Progenitor cell of endocrine pancreas (in vitro differentiated cells): ENCODE results near the gene ALDH1L1. TPM values are rescaled to one million over a fixed set of nuclear protein-coding genes. Genes with fewer than 3 reads are reported as not detected.
"Not testable (repeated sequence)": the region's sequence is repeated elsewhere in the genome, so short reads cannot be mapped to it uniquely, and the experiment has no call there.

Source experiments
- DNase-seq: peaks from one replicate; pipeline ENCODE4 v3.0.0; 2021; ENCODE audit warnings: low spot score; ENCODE audit not compliant: unreplicated experiment
- H3K27ac Mint-ChIP-seq: 2 replicates; pipeline ENCODE4 v1.8.0; 2021; ENCODE audit warnings: mild to moderate bottlenecking, moderate library complexity, mixed read lengths
- H3K27me3 Mint-ChIP-seq: 2 replicates; pipeline ENCODE4 v1.8.0; 2021; ENCODE audit warnings: mixed read lengths
- H3K36me3 Mint-ChIP-seq: 2 replicates; pipeline ENCODE4 v1.8.0; 2022; ENCODE audit warnings: mixed read lengths; ENCODE audit not compliant: insufficient read depth
- H3K4me1 Mint-ChIP-seq: 2 replicates; pipeline ENCODE4 v1.8.0; 2021; ENCODE audit warnings: low read depth, mixed read lengths
- H3K4me3 Mint-ChIP-seq: 2 replicates; pipeline ENCODE4 v1.8.0; 2021; ENCODE audit warnings: low read depth, mild to moderate bottlenecking, moderate library complexity, mixed read lengths
- H3K9me3 Mint-ChIP-seq: 2 replicates; pipeline ENCODE4 v1.8.0; 2021; ENCODE audit warnings: low read depth, mixed read lengths
- CTCF ChIP-seq: fragments of 200-600 bp; sonication (generic); IDR thresholded peaks from one replicate; pipeline ENCODE4 v1.5.0; 2021; ENCODE audit warnings: antibody characterized with exemption, mild to moderate bottlenecking; ENCODE audit not compliant: unreplicated experiment
- total RNA-seq: library from RNA; stranded (reverse); gene quantifications from 2 replicates; pipeline ENCODE4 v1.2.1, GENCODE V29; 2021

ALDH1L1 gene
- total RNA-seq, 1 donor from 2014 or later = 3.1 TPM

GRCh38 chr3:126100634-126101301, 79.6 kb downstream of the ALDH1L1 start:
- no peak overlapping the region for H3K27ac Mint-ChIP-seq
- DNase-seq = no peak
- peaks cover 9% of the 10 kb centered on the region for H3K9me3 Mint-ChIP-seq
- H3K4me3 Mint-ChIP-seq = no peak overlapping the region
- no peaks in the 10 kb centered on the region for H3K4me1 Mint-ChIP-seq
- no peak for TF ChIP-seq CTCF
- H3K36me3 Mint-ChIP-seq = peaks cover 2% of the 10 kb centered on the region
- H3K27me3 Mint-ChIP-seq = no peaks in the 10 kb centered on the region

GRCh38 chr3:126100269-126100633, 80.1 kb downstream of the ALDH1L1 start:
- Mint-ChIP-seq H3K4me3 (no peak overlapping the region), H3K27me3 (no peaks in the 10 kb centered on the region), H3K27ac (no peak overlapping the region), H3K4me1 (no peaks in the 10 kb centered on the region), H3K36me3 (peaks cover 2% of the 10 kb centered on the region), H3K9me3 (peaks cover 12% of the 10 kb centered on the region)
- TF ChIP-seq CTCF = no peak
- no peak for DNase-seq

- Mint-ChIP-seq H3K9me3 (peaks cover 24% of the 10 kb centered on the region), H3K4me3 (no peak overlapping the region), H3K27me3 (no peaks in the 10 kb centered on the region), H3K36me3 (peaks cover 2% of the 10 kb centered on the region), H3K27ac (no peak overlapping the region), H3K4me1 (no peaks in the 10 kb centered on the region)
- no peak for TF ChIP-seq CTCF
- no peak for DNase-seq
Measured at GRCh38 chr3:126098391-126098858, 82.0 kb downstream of the ALDH1L1 start.

GRCh38 chr3:126097801-126098200, 82.6 kb downstream of the ALDH1L1 start:
- TF ChIP-seq CTCF = no peak
- H3K4me1 Mint-ChIP-seq = no peaks in the 10 kb centered on the region
- no peak for DNase-seq
- H3K27ac Mint-ChIP-seq = no peak overlapping the region
- H3K9me3 Mint-ChIP-seq = peaks cover 24% of the 10 kb centered on the region
- H3K27me3 Mint-ChIP-seq = no peaks in the 10 kb centered on the region
- H3K36me3 Mint-ChIP-seq = peaks cover 2% of the 10 kb centered on the region
- H3K4me3 Mint-ChIP-seq = no peak overlapping the region

GRCh38 chr3:126096274-126096673, 84.1 kb downstream of the ALDH1L1 start:
- not testable (repeated sequence) for H3K4me3 Mint-ChIP-seq, DNase-seq, H3K27ac Mint-ChIP-seq, H3K4me1 Mint-ChIP-seq, H3K27me3 Mint-ChIP-seq, H3K36me3 Mint-ChIP-seq
- peaks cover 34% of the 10 kb centered on the region for H3K9me3 Mint-ChIP-seq

GRCh38 chr3:126092128-126092527, 88.3 kb downstream of the ALDH1L1 start:
- not testable (repeated sequence) for H3K4me1 Mint-ChIP-seq, H3K4me3 Mint-ChIP-seq, H3K36me3 Mint-ChIP-seq, H3K27ac Mint-ChIP-seq, H3K27me3 Mint-ChIP-seq, DNase-seq
- H3K9me3 Mint-ChIP-seq = peaks cover 43% of the 10 kb centered on the region
